AG04450 (cell line): ENCODE data around the gene TMEM131. TPM values are rescaled to one million over a fixed set of nuclear protein-coding genes. Genes with fewer than 3 reads are reported as not detected.

ENCODE experiments used
- CTCF ChIA-PET: fragments of 300-600, 350-600 bp; formaldehyde crosslinking; extraction: SDS; loops from one replicate; lab custom pipeline; 2022; ENCODE audit warnings: antibody characterized with exemption, inconsistent platforms; lab: Charles Lee
- POLR2A ChIA-PET: fragments of 350-600 bp; formaldehyde crosslinking; extraction: SDS; loops from one replicate; lab custom pipeline; 2021; ENCODE audit warnings: antibody characterized with exemption, inconsistent platforms; lab: Yijun Ruan, JAX
- DNase-seq: peaks from one replicate; pipeline ENCODE4 v3.0.0-alpha.2; 2011; ENCODE audit warnings: low read depth, low spot score
- H3K27ac ChIP-seq: one replicate; pipeline ENCODE4 v1.5.1; 2012; ENCODE audit warnings: low read depth, low read length, control low read depth
- H3K27me3 ChIP-seq: one replicate; pipeline ENCODE4 v1.6.0; 2012; ENCODE audit warnings: low read length; ENCODE audit not compliant: control insufficient read depth, insufficient read depth
- H3K4me3 ChIP-seq: 2 replicates; pipeline ENCODE4 v1.5.1; 2011; ENCODE audit warnings: mild to moderate bottlenecking, low read depth, low read length, control low read depth
- H3K9me3 ChIP-seq: 2 replicates; pipeline ENCODE4 v1.5.1; 2012; ENCODE audit warnings: low read length; ENCODE audit not compliant: control insufficient read depth, insufficient read depth
- CTCF ChIP-seq: IDR thresholded peaks from 2 replicates; pipeline ENCODE4 v1.5.1; 2011; ENCODE audit warnings: low read depth, low read length, control low read depth, inconsistent platforms
- polyA plus RNA-seq: library from polyadenylated mRNA; depleted of rRNA; stranded (reverse); fragments of >200 nt; gene quantifications from 2 replicates; pipeline ENCODE4 v1.2.3, GENCODE V29; 2011

The TMEM131 gene
- polyA plus RNA-seq, 1 experiment: 24.4 TPM

- DNase-seq: no peak
- no peaks in the 10 kb centered on the region for H3K27me3 ChIP-seq
- H3K4me3 ChIP-seq: no peak overlapping the region
- ChIA-PET POLR2A (no interaction called here), CTCF (interaction anchor here (1.2 kb wide), 1 partner anchor 43 kb away, joined by 5 read pairs; no protein-coding TSS in a partner anchor)
- no peak overlapping the region for H3K27ac ChIP-seq
- H3K9me3 ChIP-seq: peaks cover 12% of the 10 kb centered on the region; the same call in 1 of the 2 replicates
- TF ChIP-seq CTCF: no peak
Observed at GRCh38 chr2:97742381-97742847, 253.3 kb downstream of the TMEM131 start.

GRCh38 chr2:97741686-97742085 is 254.1 kb downstream of the TMEM131 start:
- H3K4me3 ChIP-seq: no peak overlapping the region
- H3K27ac ChIP-seq: no peak overlapping the region
- no peaks in the 10 kb centered on the region for H3K27me3 ChIP-seq
- POLR2A ChIA-PET: no interaction called here
- CTCF ChIA-PET: interaction anchor here (1.0 to 2.3 kb wide), 6 partner anchors 12 to 592 kb away, joined by 4 to 15 read pairs (median 9); no protein-coding TSS in a partner anchor
- no peak for TF ChIP-seq CTCF
- no peak for DNase-seq
- peaks cover 12% of the 10 kb centered on the region; the same call in 1 of the 2 replicates for H3K9me3 ChIP-seq

- DNase-seq: no peak
- TF ChIP-seq CTCF: no peak
- Histone ChIP-seq H3K27me3 (peaks cover under 1% of the 10 kb centered on the region), H3K9me3 (peaks cover 12% of the 10 kb centered on the region; the same call in 1 of the 2 replicates), H3K4me3 (no peak overlapping the region), H3K27ac (no peak overlapping the region)
- ChIA-PET CTCF (interaction anchor here (1.0 to 2.3 kb wide), 10 partner anchors 11 to 593 kb away, joined by 3 to 15 read pairs (median 6); no protein-coding TSS in a partner anchor), POLR2A (no interaction called here)
Observed at GRCh38 chr2:97741251-97741650, 254.5 kb downstream of the TMEM131 start.

- DNase-seq: no peak
- no peak overlapping the region for H3K4me3 ChIP-seq
- ChIA-PET POLR2A (no interaction called here), CTCF (interaction anchor here (0.5 to 2.3 kb wide), 16 partner anchors 8 to 1791 kb away, joined by 3 to 15 read pairs (median 4); no protein-coding TSS in a partner anchor)
- no peak overlapping the region for H3K27ac ChIP-seq
- H3K27me3 ChIP-seq: peaks cover 2% of the 10 kb centered on the region
- peaks cover 12% of the 10 kb centered on the region; the same call in 1 of the 2 replicates for H3K9me3 ChIP-seq
- peak; percentile 80 for TF ChIP-seq CTCF
Observed at GRCh38 chr2:97740590-97741182, 255.1 kb downstream of the TMEM131 start.

- CTCF ChIA-PET: interaction anchor here (0.8 to 2.3 kb wide), 15 partner anchors 9 to 707 kb away, joined by 3 to 15 read pairs (median 4); no protein-coding TSS in a partner anchor
- H3K27ac ChIP-seq: no peak overlapping the region
- POLR2A ChIA-PET: no interaction called here
- no peak overlapping the region for H3K4me3 ChIP-seq
- TF ChIP-seq CTCF: no peak
- DNase-seq: no peak
- H3K9me3 ChIP-seq: peaks cover 16% of the 10 kb centered on the region; the same call in 1 of the 2 replicates
- H3K27me3 ChIP-seq: peaks cover 2% of the 10 kb centered on the region
Observed at GRCh38 chr2:97739893-97740245, 255.9 kb downstream of the TMEM131 start.
